HEK293T (cell line): ENCODE measurements around the gene POU6F1.

Experiments used
- BHLHE40 ChIP-seq: fragments of 450-650 bp; IDR thresholded peaks from 2 replicates; pipeline ENCODE4 v1.6.1; 2016; ENCODE audit warnings: mild to moderate bottlenecking, moderate library complexity, borderline replicate concordance
- SUZ12 ChIP-seq: fragments of 450-650 bp; IDR thresholded peaks from 2 replicates; pipeline ENCODE4 v1.6.1; 2016; ENCODE audit warnings: mild to moderate bottlenecking
- TARDBP ChIP-seq: fragments of 450-650 bp; IDR thresholded peaks from 2 replicates; pipeline ENCODE4 v1.6.1; 2016
- TF ChIP-seq, protein P1 (sequence below): fragments of 450-650 bp; IDR thresholded peaks from 2 replicates; pipeline ENCODE4 v1.6.1; 2016

DNA sequence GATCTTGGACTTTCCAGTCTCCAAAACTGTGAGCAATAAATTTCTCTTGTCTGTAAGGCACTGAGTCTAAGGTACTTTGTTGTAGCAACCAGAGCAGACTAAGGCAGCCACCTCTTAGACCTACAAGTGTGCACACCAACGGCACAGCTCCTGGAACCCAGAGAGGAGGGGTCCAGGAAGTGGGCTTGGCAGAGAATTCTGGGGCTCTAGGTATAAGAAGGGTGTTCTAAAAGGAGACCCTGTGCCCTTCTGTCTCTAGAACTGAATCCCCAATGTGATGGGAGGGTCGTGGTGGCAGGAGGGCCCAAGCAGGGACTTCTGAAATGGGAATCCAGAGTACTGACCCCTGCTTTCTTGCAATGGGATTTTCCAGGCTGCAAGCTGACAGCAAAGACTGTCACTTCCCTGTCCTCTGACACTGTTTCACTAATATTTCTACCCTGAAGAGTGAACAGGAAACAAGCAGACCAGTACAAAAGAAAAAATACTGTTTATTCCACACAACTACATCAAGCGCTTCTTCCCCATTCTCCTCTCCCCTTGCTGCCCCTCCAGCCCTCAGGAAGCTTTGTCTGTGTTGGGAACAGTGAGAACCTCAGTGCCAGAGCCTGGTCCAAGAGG is 31.3 kb downstream of the POU6F1 start:
- no peak for TF ChIP-seq BHLHE40
- no peak for TF ChIP-seq TARDBP
- TF ChIP-seq SUZ12: no peak
- TF ChIP-seq, protein P1, sequence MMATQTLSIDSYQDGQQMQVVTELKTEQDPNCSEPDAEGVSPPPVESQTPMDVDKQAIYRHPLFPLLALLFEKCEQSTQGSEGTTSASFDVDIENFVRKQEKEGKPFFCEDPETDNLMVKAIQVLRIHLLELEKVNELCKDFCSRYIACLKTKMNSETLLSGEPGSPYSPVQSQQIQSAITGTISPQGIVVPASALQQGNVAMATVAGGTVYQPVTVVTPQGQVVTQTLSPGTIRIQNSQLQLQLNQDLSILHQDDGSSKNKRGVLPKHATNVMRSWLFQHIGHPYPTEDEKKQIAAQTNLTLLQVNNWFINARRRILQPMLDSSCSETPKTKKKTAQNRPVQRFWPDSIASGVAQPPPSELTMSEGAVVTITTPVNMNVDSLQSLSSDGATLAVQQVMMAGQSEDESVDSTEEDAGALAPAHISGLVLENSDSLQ: no peak
